Upper lobe of left lung (tissue), 4 donors: ENCODE data around the gene MRPS2.

Source experiments
- EP300 ChIP-seq, 4 donors: sonication (generic); formaldehyde crosslinking; IDR thresholded peaks; one replicate each; pipeline ENCODE4 v1.5.1; 2017; ENCODE audit warnings: antibody characterized with exemption in 4 of 4, control low read depth in 2 of 4
- POLR2A ChIP-seq, 4 donors: fragments of 450-650 bp; IDR thresholded peaks; one replicate each; pipeline ENCODE4 v1.5.1; 2016 to 2017; ENCODE audit warnings: antibody characterized with exemption in 4 of 4, mild to moderate bottlenecking in 2 of 4
- POLR2AphosphoS5 ChIP-seq, 2 donors: sonication (generic); formaldehyde crosslinking; IDR thresholded peaks; one replicate each; pipeline ENCODE4 v1.5.1; 2017; ENCODE audit warnings: antibody characterized with exemption in 2 of 2
- TF ChIP-seq, protein P1 (sequence below), 6 experiments: fragments of 450-650 bp in 4 of 6; fragments of 200-600 bp in 2 of 6; sonication (generic) in 2 of 6; IDR thresholded peaks; one replicate each; pipeline ENCODE4 v1.5.1; 2016 to 2019; ENCODE audit warnings: antibody characterized with exemption in 6 of 6

DNA sequence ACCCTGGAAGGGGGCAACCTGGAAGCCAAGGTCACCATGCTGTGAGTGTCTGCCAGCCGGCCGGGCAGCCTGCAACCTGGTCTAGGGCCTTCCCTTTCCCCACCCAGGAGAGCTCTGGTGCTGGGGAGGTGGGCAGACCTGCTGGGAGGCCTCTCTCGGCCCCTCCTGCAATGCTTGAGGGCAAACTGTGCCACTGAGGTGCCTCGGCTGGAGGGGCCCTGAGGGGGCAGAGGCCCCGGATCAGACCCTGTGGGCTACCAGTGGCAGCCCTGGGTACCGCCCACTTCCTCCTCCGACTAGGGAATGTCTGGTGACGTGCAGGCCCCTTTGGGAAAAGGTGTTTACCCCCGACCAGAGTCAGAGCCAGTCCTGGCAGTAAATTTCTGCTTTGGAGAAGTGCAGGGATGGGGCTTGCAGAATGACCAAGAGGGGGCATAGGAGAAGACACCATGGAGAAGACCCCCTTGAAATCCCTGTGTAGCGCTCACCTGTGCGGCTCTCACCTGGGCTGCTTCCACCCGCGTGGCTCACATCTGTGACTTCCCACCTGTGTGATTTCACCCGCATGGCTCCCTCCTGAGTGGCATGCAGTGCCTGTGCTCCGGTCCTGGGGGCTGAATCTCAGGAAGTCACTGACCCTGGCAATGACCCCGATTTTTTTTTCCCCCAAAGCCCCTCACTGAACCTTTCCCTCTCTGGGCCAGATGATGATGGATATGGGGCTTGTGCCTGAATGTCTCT, 21.8 kb downstream of the MRPS2 start:
- TF ChIP-seq, protein P1, sequence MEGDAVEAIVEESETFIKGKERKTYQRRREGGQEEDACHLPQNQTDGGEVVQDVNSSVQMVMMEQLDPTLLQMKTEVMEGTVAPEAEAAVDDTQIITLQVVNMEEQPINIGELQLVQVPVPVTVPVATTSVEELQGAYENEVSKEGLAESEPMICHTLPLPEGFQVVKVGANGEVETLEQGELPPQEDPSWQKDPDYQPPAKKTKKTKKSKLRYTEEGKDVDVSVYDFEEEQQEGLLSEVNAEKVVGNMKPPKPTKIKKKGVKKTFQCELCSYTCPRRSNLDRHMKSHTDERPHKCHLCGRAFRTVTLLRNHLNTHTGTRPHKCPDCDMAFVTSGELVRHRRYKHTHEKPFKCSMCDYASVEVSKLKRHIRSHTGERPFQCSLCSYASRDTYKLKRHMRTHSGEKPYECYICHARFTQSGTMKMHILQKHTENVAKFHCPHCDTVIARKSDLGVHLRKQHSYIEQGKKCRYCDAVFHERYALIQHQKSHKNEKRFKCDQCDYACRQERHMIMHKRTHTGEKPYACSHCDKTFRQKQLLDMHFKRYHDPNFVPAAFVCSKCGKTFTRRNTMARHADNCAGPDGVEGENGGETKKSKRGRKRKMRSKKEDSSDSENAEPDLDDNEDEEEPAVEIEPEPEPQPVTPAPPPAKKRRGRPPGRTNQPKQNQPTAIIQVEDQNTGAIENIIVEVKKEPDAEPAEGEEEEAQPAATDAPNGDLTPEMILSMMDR (IDR thresholded peaks at IDR 0.05): no peak
- no peak for TF ChIP-seq POLR2AphosphoS5 (IDR thresholded peaks at IDR 0.05)
- TF ChIP-seq POLR2A (IDR thresholded peaks at IDR 0.05): no peak
- TF ChIP-seq EP300 (IDR thresholded peaks at IDR 0.05): no peak
